ENCODE measurements around the gene NME1. TPM values are rescaled to one million over a fixed set of nuclear protein-coding genes. Genes with fewer than 3 reads are reported as not detected.
A peak's percentile ranks its signal among the peaks of the same experiment; 100 is the strongest.

The NME1 gene
- total and polyA plus RNA-seq, 9 donors, result 54.2 to 98.0 (median 58.0) TPM

DNA sequence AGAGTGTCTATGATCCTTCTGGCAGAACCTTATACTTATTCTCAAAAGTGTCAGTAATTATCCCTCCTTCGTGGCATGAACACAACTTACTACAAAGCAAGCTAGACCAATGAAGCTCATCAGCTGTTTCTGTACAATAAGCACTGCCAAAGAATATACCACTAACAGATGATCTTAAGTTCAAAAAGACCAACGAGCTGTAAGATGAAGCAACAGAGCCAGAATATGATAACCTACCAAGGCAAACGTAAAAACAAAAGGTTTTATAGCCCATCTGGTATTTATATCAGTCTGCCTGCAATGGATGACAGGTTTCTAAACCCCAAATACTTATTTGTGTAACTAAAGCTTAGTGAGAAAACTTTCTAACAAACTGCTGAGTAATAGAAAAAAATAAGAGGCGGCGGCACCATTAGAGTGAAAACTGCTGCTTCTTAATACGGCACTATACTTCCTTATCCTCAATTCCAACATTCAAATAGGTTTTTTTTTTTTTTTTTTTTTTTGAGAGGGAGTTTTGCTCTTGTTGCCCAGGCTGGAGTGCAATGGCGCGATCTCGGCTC is 35.0 kb downstream of the NME1 start:
- WGBS (ENCODE audit: insufficient coverage), result 100% methylated on average over 3 of the region's 9 CpGs
- Histone ChIP-seq H3K36me3 (ENCODE audit: control insufficient read depth, insufficient read depth, low read length) (peaks cover 27% of the 10 kb centered on the region), H3K4me3 (ENCODE audit: low read length) (no peak overlapping the region)

GRCh38 chr17:51189162-51189561 is 35.8 kb downstream of the NME1 start:
- Histone ChIP-seq H3K4me3 (ENCODE audit: low read length) (no peak overlapping the region), H3K36me3 (ENCODE audit: control insufficient read depth, insufficient read depth, low read length) (peaks cover 32% of the 10 kb centered on the region), H3K27ac (ENCODE audit: low read length) (no peak overlapping the region), H3K4me1 (ENCODE audit: control insufficient read depth, insufficient read depth, low read length) (no peaks in the 10 kb centered on the region), H3K27me3 (ENCODE audit: control insufficient read depth, insufficient read depth, low read length) (no peaks in the 10 kb centered on the region), H3K9me3 (replicated peaks; ENCODE audit: control insufficient read depth, low read depth, low read length) (no peaks in the 10 kb centered on the region)
- DNase-seq, result no peak

More for the DNA sequence above, 35.0 kb downstream of the NME1 start:
- H3K4me1 ChIP-seq (ENCODE audit: control insufficient read depth, insufficient read depth, low read length), result no peaks in the 10 kb centered on the region
- peak; percentile 29 for DNase-seq
- no peaks in the 10 kb centered on the region for H3K27me3 ChIP-seq (ENCODE audit: control insufficient read depth, insufficient read depth, low read length)
- no peaks in the 10 kb centered on the region for H3K9me3 ChIP-seq (replicated peaks; ENCODE audit: control insufficient read depth, low read depth, low read length)
- H3K27ac ChIP-seq (ENCODE audit: low read length), result no peak overlapping the region

DNA sequence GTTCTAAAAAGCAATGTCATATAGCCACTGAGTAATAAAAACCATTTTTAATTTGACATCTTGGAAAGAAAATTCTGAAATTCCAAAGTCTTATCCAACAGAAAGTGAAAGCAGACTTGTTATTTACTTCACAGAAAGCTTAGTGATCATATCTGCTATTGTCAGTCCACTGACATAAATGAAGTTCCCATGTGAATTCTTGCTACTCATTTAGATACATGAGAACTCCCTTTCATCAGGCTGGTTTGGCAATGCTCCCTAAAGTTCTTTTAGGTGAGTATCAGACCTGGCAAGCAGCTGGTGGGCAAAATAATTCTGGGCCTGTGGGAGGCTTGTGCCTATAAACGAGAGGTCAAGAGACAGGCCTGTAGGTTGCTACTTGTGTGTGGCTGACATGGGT is 36.3 kb downstream of the NME1 start:
- H3K27me3 ChIP-seq (ENCODE audit: control insufficient read depth, insufficient read depth, low read length), result no peaks in the 10 kb centered on the region
- no peak overlapping the region for H3K4me3 ChIP-seq (ENCODE audit: low read length)
- no CpG with 5 or more reads among the region's 1 CpG for WGBS (ENCODE audit: insufficient coverage)
- no peaks in the 10 kb centered on the region for H3K9me3 ChIP-seq (replicated peaks; ENCODE audit: control insufficient read depth, low read depth, low read length)
- H3K36me3 ChIP-seq (ENCODE audit: control insufficient read depth, insufficient read depth, low read length), result peaks cover 34% of the 10 kb centered on the region
- no peaks in the 10 kb centered on the region for H3K4me1 ChIP-seq (ENCODE audit: control insufficient read depth, insufficient read depth, low read length)
- H3K27ac ChIP-seq (ENCODE audit: low read length), result no peak overlapping the region
- DNase-seq, result no peak

DNA sequence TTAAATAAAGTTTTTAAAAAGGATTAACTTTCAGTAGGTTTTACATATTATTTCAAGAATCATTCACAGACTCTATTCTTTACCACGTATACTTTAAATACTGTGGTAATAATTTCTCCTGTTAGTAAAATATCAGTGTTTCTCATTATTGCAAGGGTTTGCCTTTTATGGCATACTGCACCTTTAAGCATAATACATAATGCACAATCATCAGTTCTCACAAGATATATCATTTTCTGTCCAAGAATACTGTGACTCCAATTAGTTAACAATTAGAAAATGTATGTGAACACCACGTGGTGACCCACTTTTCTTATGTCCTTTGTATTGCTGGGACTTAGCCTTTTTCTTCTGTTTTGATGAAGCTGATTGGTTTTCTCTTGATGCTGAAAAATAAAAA is 38.5 kb downstream of the NME1 start:
- Histone ChIP-seq H3K27me3 (ENCODE audit: control insufficient read depth, insufficient read depth, low read length) (no peaks in the 10 kb centered on the region), H3K27ac (ENCODE audit: low read length) (no peak overlapping the region), H3K4me1 (ENCODE audit: control insufficient read depth, insufficient read depth, low read length) (no peaks in the 10 kb centered on the region), H3K9me3 (replicated peaks; ENCODE audit: control insufficient read depth, low read depth, low read length) (no peaks in the 10 kb centered on the region), H3K4me3 (ENCODE audit: low read length) (no peak overlapping the region), H3K36me3 (ENCODE audit: control insufficient read depth, insufficient read depth, low read length) (peaks cover 34% of the 10 kb centered on the region)
- no CpG with 5 or more reads among the region's 2 CpGs for WGBS (ENCODE audit: insufficient coverage)
- DNase-seq, result no peak

DNA sequence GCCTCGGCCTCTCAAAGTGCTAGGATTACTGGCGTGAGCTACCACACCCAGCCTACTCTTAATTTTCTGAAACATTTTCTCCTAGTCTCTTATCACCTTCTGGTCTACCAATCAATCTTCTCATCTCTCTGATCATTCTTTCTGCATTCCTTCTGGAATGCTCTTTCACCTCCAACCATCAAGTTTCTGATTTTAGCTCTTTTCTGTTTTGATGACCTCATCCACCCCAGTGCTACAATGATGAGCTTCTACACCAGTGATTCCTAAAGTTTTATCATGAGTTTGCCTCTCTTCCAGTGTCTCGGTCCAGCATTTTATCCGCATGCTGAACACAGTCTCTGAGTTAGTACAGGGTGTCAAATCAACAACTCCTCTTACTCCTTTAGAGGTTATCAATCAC is 44.4 kb downstream of the NME1 start:
- DNase-seq, result no peak
- Histone ChIP-seq H3K4me3 (ENCODE audit: low read length) (no peak overlapping the region), H3K27ac (ENCODE audit: low read length) (no peak overlapping the region), H3K9me3 (replicated peaks; ENCODE audit: control insufficient read depth, low read depth, low read length) (no peaks in the 10 kb centered on the region), H3K36me3 (ENCODE audit: control insufficient read depth, insufficient read depth, low read length) (peaks cover 50% of the 10 kb centered on the region), H3K4me1 (ENCODE audit: control insufficient read depth, insufficient read depth, low read length) (no peaks in the 10 kb centered on the region), H3K27me3 (ENCODE audit: control insufficient read depth, insufficient read depth, low read length) (no peaks in the 10 kb centered on the region)
- 97% methylated on average over 3 of the region's 4 CpGs for WGBS (ENCODE audit: insufficient coverage)

- Histone ChIP-seq H3K36me3 (ENCODE audit: control insufficient read depth, insufficient read depth, low read length) (peaks cover 49% of the 10 kb centered on the region), H3K4me1 (ENCODE audit: control insufficient read depth, insufficient read depth, low read length) (no peaks in the 10 kb centered on the region), H3K27me3 (ENCODE audit: control insufficient read depth, insufficient read depth, low read length) (no peaks in the 10 kb centered on the region), H3K27ac (ENCODE audit: low read length) (no peak overlapping the region), H3K9me3 (replicated peaks; ENCODE audit: control insufficient read depth, low read depth, low read length) (no peaks in the 10 kb centered on the region), H3K4me3 (ENCODE audit: low read length) (no peak overlapping the region)
- WGBS (ENCODE audit: insufficient coverage), result no CpG with 5 or more reads among the region's 6 CpGs
- no peak for DNase-seq
Observed at GRCh38 chr17:51200295-51200694, 46.9 kb downstream of the NME1 start.

DNA sequence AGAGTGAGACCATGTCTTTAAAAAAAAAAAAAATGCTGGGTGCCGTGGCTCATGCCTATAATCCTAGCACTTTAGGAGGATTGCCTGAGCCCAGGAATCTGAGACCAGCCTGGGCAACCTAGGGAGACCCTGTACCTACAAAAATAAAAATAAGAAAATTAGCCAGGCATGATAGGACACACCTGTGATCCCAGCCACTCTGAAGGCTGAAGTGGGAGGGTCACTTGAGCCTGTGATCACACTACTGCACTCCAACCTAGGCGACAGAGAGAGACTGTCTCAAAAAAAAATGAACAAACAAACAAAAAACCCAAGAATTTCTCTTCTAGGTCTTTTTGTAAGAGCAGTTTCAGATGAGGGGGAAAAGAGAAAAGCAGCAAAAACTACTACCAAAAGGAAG is 47.5 kb downstream of the NME1 start:
- Histone ChIP-seq H3K9me3 (replicated peaks; ENCODE audit: control insufficient read depth, low read depth, low read length) (no peaks in the 10 kb centered on the region), H3K27me3 (ENCODE audit: control insufficient read depth, insufficient read depth, low read length) (no peaks in the 10 kb centered on the region), H3K4me1 (ENCODE audit: control insufficient read depth, insufficient read depth, low read length) (no peaks in the 10 kb centered on the region), H3K36me3 (ENCODE audit: control insufficient read depth, insufficient read depth, low read length) (peaks cover 46% of the 10 kb centered on the region), H3K27ac (ENCODE audit: low read length) (no peak overlapping the region), H3K4me3 (ENCODE audit: low read length) (no peak overlapping the region)
- no peak for DNase-seq
- no CpG with 5 or more reads among the region's 2 CpGs for WGBS (ENCODE audit: insufficient coverage)

DNA sequence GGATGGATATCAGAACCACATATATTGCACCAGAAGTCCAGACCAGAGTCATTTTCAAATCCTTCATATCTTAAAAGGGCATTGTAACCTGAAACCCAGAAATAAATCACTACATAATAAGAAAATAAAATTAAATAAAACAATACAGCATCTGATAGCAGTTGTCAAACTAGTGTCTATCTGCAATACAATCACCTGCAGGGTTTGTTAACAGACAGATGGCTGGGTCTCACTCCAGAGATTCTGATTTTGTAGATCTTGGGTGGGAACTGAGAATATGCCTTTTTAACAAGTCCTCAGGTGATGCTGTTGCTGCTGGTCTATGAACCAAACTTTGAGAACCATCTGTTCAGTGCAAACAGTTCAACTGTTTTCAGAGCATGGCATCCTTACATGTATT is 50.5 kb downstream of the NME1 start:
- no peaks in the 10 kb centered on the region for H3K9me3 ChIP-seq (replicated peaks; ENCODE audit: control insufficient read depth, low read depth, low read length)
- peaks cover 36% of the 10 kb centered on the region for H3K36me3 ChIP-seq (ENCODE audit: control insufficient read depth, insufficient read depth, low read length)
- H3K27ac ChIP-seq (ENCODE audit: low read length), result no peak overlapping the region
- no peaks in the 10 kb centered on the region for H3K4me1 ChIP-seq (ENCODE audit: control insufficient read depth, insufficient read depth, low read length)
- no peak overlapping the region for H3K4me3 ChIP-seq (ENCODE audit: low read length)
- no peaks in the 10 kb centered on the region for H3K27me3 ChIP-seq (ENCODE audit: control insufficient read depth, insufficient read depth, low read length)
- no peak for DNase-seq

Other genes with a start within 250 kb of the NME1 start
- 76.0 TPM for gene SPAG9, start 32.7 kb upstream of the NME1 start, total RNA-seq
- 10 to 100 TPM; 48.4 to 81.4 (median 65.6) TPM for gene SPAG9, start 32.7 kb upstream of the NME1 start, polyA plus RNA-seq (ENCODE audit: insufficient read depth in 1 of 8, insufficient read length in 8 of 8, low replicate concordance in 1 of 8)
- 469 TPM for gene NME2, start 12.9 kb downstream of the NME1 start, total RNA-seq
- 100 to 1,000 TPM; 333 to 419 (median 370) TPM for gene NME2, start 12.9 kb downstream of the NME1 start, polyA plus RNA-seq (ENCODE audit: insufficient read depth in 1 of 8, insufficient read length in 8 of 8, low replicate concordance in 1 of 8)
- gene MBTD1, start 106.5 kb downstream of the NME1 start, total RNA-seq, result 17.6 TPM
- gene MBTD1, start 106.5 kb downstream of the NME1 start, polyA plus RNA-seq (ENCODE audit: insufficient read depth in 1 of 8, insufficient read length in 8 of 8, low replicate concordance in 1 of 8), result 10 to 100 TPM; 17.3 to 25.0 (median 20.7) TPM
- 29.5 TPM for gene UTP18, start 107.0 kb downstream of the NME1 start, total RNA-seq
- 10 to 100 TPM; 25.3 to 31.6 (median 27.3) TPM for gene UTP18, start 107.0 kb downstream of the NME1 start, polyA plus RNA-seq (ENCODE audit: insufficient read depth in 1 of 8, insufficient read length in 8 of 8, low replicate concordance in 1 of 8)